ENCODE results near the gene IMPA2.

IMPA2 gene

GRCh38 chr18:12031181-12031580 is 49.9 kb downstream of the IMPA2 start:
- Histone ChIP-seq H3K4me2 (ENCODE audit: low read length) (no peak overlapping the region), H3K4me3 (ENCODE audit: low read length) (no peak overlapping the region), H3K36me3 (ENCODE audit: control insufficient read depth, low read length) (no peaks in the 10 kb centered on the region; the same call in 1 of the 2 replicates), H3K9me2 (replicated peaks; ENCODE audit: control insufficient read depth, low read length) (no peaks in the 10 kb centered on the region), H3F3A (ENCODE audit: control insufficient read depth, insufficient read depth) (no peaks in the 10 kb centered on the region), H3K27ac (ENCODE audit: low read depth, low read length) (no peak overlapping the region), H3K79me2 (ENCODE audit: control insufficient read depth, low read length) (no peaks in the 10 kb centered on the region), H3K9me3 (ENCODE audit: control insufficient read depth, insufficient read depth, low read length) (no peaks in the 10 kb centered on the region), H4K20me1 (ENCODE audit: control insufficient read depth, insufficient read depth, low read depth, low read length) (no peaks in the 10 kb centered on the region), H3K27me3 (ENCODE audit: control insufficient read depth, low read length) (no peaks in the 10 kb centered on the region), H3K4me1 (ENCODE audit: control insufficient read depth, low read length) (no peaks in the 10 kb centered on the region)
- no peak for TF ChIP-seq CTCF (IDR thresholded peaks at IDR 0.05; ENCODE audit: low read depth, low read length, poor library complexity, severe bottlenecking)
- TF ChIP-seq EZH2phosphoT487 (IDR thresholded peaks at IDR 0.05; ENCODE audit: borderline replicate concordance, low read length) = no peak

GRCh38 chr18:12031846-12032245 is 50.5 kb downstream of the IMPA2 start:
- H3K4me3 ChIP-seq (ENCODE audit: low read length) = no peak overlapping the region
- no peaks in the 10 kb centered on the region for H3K9me3 ChIP-seq (ENCODE audit: control insufficient read depth, insufficient read depth, low read length)
- TF ChIP-seq EZH2phosphoT487 (IDR thresholded peaks at IDR 0.05; ENCODE audit: borderline replicate concordance, low read length) (no peak), CTCF (IDR thresholded peaks at IDR 0.05; ENCODE audit: low read depth, low read length, poor library complexity, severe bottlenecking) (no peak)
- no peaks in the 10 kb centered on the region; the same call in 1 of the 2 replicates for H3K36me3 ChIP-seq (ENCODE audit: control insufficient read depth, low read length)
- H3F3A ChIP-seq (ENCODE audit: control insufficient read depth, insufficient read depth) = no peaks in the 10 kb centered on the region
- no peaks in the 10 kb centered on the region for H3K9me2 ChIP-seq (replicated peaks; ENCODE audit: control insufficient read depth, low read length)
- no peaks in the 10 kb centered on the region for H4K20me1 ChIP-seq (ENCODE audit: control insufficient read depth, insufficient read depth, low read depth, low read length)
- H3K79me2 ChIP-seq (ENCODE audit: control insufficient read depth, low read length) = no peaks in the 10 kb centered on the region
- H3K27me3 ChIP-seq (ENCODE audit: control insufficient read depth, low read length) = no peaks in the 10 kb centered on the region
- H3K4me2 ChIP-seq (ENCODE audit: low read length) = no peak overlapping the region
- H3K27ac ChIP-seq (ENCODE audit: low read depth, low read length) = no peak overlapping the region
- no peaks in the 10 kb centered on the region for H3K4me1 ChIP-seq (ENCODE audit: control insufficient read depth, low read length)

- TF ChIP-seq EZH2phosphoT487 (IDR thresholded peaks at IDR 0.05; ENCODE audit: borderline replicate concordance, low read length) = no peak
- no peak for TF ChIP-seq CTCF (IDR thresholded peaks at IDR 0.05; ENCODE audit: low read depth, low read length, poor library complexity, severe bottlenecking)
- Histone ChIP-seq H3K9me3 (ENCODE audit: control insufficient read depth, insufficient read depth, low read length) (no peaks in the 10 kb centered on the region), H3K27ac (ENCODE audit: low read depth, low read length) (no peak overlapping the region), H3K4me1 (ENCODE audit: control insufficient read depth, low read length) (no peaks in the 10 kb centered on the region), H4K20me1 (ENCODE audit: control insufficient read depth, insufficient read depth, low read depth, low read length) (no peaks in the 10 kb centered on the region), H3K79me2 (ENCODE audit: control insufficient read depth, low read length) (no peaks in the 10 kb centered on the region), H3K4me2 (ENCODE audit: low read length) (no peak overlapping the region), H3F3A (ENCODE audit: control insufficient read depth, insufficient read depth) (no peaks in the 10 kb centered on the region), H3K36me3 (ENCODE audit: control insufficient read depth, low read length) (no peaks in the 10 kb centered on the region; the same call in 1 of the 2 replicates), H3K27me3 (ENCODE audit: control insufficient read depth, low read length) (no peaks in the 10 kb centered on the region), H3K9me2 (replicated peaks; ENCODE audit: control insufficient read depth, low read length) (no peaks in the 10 kb centered on the region), H3K4me3 (ENCODE audit: low read length) (no peak overlapping the region)
Measured at GRCh38 chr18:12032786-12033642, 51.7 kb downstream of the IMPA2 start.

Data from DOHH2 (cell line).